RKO (cell line): ENCODE data around the gene PDXDC1.
"Not testable (repeated sequence)": the region's sequence is repeated elsewhere in the genome, so short reads cannot be mapped to it uniquely, and the experiment has no call there.

ENCODE experiments used
- DNase-seq: peaks from one replicate; pipeline ENCODE4 v3.0.0-alpha.2; 2016; ENCODE audit warnings: low spot score

Gene PDXDC1

GRCh38 chr16:15134752-15135482 is 160.1 kb downstream of the PDXDC1 start:
- DNase-seq, result not testable (repeated sequence)

GRCh38 chr16:15135483-15136360 is 160.9 kb downstream of the PDXDC1 start:
- not testable (repeated sequence) for DNase-seq

GRCh38 chr16:15137514-15137913 is 162.7 kb downstream of the PDXDC1 start:
- DNase-seq, result not testable (repeated sequence)

- not testable (repeated sequence) for DNase-seq
These were observed 165.9 kb downstream of the PDXDC1 start for GRCh38 chr16:15140444-15141365.

- DNase-seq, result no peak
These were observed 166.8 kb downstream of the PDXDC1 start for GRCh38 chr16:15141586-15141985.

GRCh38 chr16:15142107-15142890 is 167.5 kb downstream of the PDXDC1 start:
- DNase-seq, result not testable (repeated sequence)

DNA sequence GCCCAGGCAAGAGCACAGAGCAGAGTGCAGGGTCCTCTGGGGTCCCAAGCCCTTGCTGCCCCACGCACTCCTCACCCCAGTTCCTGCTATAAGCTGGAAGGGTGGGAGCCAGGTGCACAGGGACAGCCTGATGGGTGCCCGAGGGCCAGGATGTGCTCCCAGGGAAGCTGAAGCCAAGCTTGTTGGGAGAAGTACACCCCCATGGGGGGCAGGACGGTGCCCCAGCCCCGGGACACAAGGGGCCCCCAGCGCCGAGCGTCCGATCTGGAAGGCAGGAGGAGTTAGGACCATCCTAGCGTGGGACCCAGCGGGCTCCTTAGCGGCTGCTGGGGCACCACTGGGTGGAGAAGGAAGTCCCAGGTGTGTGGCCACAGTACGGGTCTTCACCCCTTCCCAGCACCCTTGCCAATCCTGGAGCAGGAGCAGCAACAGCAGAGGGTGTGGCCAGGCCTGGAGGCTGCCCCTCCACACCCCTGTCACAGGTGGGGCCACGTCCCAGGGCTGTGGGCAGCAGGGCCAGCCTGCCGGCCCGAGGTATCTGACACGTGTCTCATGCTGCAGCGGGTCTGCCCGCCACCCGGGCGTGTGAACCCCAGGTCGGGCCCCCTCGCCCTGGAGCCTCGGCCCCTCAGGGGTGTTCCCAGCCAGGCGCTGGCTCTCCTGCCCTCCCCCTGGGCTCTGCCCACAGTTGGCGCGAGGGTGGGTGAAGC is 168.2 kb downstream of the PDXDC1 start:
- not testable (repeated sequence) for DNase-seq

DNA sequence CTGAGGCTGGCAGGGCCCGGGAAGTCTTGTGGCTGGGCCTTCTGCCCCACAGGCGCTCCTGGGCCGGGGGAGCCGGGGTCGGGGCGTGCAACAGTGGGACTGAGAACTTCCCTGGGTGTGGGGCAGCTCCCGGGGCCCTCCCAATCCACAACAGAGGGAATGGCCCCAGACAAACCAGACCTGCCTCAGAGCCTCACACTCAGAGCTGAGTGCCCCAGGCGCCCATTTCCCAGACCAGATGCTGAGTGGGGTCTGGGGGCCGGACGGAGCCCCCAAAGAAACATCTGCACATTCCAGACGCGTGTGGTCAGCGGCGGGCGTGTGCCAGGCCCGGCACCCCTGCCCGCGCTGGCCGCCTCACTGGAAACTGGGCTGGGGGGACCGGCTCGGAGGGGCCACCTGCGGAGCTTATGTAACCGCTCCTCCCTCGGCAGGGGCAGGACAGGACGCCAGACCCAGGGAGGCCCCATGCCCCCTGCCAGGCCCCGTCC is 168.8 kb downstream of the PDXDC1 start:
- not testable (repeated sequence) for DNase-seq

DNA sequence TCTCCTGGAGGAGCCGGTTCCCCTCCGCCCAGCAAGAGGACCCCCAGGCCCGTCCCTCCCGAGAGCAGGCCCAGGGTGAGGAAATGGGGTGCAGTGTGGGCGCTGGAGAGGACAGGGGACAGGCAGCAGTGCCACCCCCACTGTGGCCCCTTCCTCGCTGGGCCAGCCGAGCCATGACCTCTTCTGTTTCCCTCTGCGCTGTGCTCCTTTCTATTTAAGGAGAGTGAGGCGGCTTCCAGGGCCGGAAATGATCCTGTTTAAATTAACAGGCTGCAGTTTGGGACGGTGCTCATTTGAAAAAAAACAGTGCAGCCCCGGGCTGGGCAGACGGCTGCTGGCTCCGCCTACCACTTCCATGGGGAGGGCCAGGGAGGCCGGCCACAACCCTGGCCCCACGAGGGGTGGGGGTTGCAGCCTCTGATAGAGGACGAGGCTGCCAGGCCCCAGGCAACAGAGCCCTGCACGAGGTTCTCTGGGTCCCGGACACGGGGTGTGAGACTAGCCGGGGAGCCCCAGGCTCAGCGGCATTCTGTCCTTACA is 169.3 kb downstream of the PDXDC1 start:
- not testable (repeated sequence) for DNase-seq

DNA sequence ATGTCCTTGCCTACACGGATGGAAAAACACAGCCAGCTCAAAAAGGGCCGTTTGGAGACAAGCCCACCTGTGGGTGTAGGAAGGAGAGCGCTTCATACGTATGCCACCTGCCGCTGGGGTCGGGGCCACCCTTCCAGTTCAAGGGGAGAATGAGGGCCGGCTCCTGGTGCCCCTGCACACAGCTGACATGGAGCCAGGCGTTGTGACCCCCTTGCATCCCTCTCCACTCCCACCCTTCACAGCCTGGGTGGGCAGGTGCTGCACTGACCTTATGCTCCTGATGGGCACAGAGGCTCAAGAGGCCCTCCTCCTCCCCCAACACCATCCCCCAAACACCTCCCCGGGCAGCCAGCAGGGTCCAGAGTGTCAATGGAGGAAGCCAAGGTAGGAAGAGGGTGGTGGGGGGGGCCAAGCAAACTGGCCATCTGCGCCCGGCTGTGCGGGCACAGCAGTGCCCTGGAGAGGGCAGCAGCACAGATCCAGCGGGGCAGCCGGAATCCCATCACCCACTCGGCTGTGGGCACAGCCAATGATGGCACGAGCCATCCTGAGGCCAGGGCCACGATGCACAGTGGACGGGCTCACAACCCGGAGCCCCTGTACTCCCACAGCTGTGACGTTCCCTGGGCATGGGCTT is 170.1 kb downstream of the PDXDC1 start:
- not testable (repeated sequence) for DNase-seq

- DNase-seq, result not testable (repeated sequence)
These were observed 170.8 kb downstream of the PDXDC1 start for GRCh38 chr16:15145418-15146263.

GRCh38 chr16:15146264-15146662 is 171.4 kb downstream of the PDXDC1 start:
- not testable (repeated sequence) for DNase-seq

DNA sequence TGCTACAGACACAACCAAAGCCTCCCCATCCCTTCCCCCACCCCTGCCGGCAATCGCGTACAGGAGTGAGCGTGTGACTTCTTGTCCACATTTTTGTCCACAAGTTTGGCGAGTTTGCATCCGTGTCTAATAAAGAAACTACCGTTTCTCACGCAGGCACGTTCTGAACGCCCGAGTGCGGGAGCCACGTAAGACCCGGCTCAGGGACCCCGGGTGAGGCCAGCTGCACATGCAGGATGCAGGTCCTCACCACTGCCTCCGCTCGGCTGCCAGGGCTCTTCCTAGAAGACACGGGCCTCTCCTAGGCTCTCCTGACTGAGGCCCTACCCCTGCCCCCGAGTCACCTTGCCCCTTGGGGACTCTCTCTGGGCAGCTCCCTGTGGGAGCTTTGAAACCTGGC is 174.0 kb downstream of the PDXDC1 start:
- not testable (repeated sequence) for DNase-seq

DNA sequence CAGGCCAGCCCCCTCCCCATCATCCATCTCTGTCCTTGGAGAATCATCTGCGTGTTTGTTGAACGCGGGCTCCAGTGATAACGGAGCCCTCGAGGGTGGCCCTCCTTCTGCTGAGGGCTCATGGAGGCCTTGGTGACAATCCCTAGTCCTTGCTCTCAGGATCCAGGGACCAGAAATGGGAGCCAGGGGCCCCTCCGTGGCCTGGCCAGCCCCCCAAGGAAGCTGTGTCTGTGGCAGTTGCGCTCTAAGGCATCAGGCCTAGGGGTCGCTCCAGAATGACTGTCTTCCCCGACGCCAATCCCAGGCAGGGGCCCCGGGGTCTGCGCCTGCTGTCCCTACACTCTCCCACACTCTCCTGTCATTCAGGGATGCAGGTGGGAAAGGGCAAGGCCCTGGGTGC is 174.4 kb downstream of the PDXDC1 start:
- DNase-seq, result not testable (repeated sequence)

DNA sequence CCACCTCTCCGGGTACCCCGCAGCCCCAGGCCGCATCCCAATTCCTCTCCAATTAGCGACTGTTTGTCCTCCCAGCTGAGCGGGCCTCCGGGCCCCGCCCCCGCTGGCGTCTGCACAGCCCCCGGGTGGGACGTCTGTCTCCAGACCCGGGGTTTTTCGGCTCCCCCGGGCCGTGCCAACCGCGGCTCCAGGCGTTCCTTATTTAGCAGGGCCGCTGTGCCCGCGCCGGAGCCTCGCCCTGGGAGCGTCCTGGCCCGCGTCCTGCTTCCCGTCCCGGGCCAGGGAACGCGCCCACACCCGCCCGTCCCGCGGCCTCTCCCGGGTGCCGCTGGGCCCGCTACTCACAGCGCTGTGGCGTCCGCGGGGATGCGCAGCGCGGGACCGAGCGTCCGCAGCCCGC is 179.2 kb downstream of the PDXDC1 start:
- DNase-seq, result peak; percentile 45

GRCh38 chr16:15154650-15155562 is 180.1 kb downstream of the PDXDC1 start:
- peak; percentile 91 for DNase-seq

- DNase-seq, result not testable (repeated sequence)
These were observed 182.8 kb downstream of the PDXDC1 start for GRCh38 chr16:15157644-15158043.
